Activated T-cell treated with anti-CD3 and anti-CD28 coated beads, Interleukin-2, amount 50 U/mL, for 1 hour (primary cell): ENCODE measurements around the gene PON3.
A peak's percentile ranks its signal among the peaks of the same experiment; 100 is the strongest.

Source experiments
- DNase-seq: peaks from one replicate; pipeline ENCODE4 v3.0.0-alpha.2; 2020

The PON3 gene

GRCh38 chr7:95338832-95339231 is 57.3 kb downstream of the PON3 start:
- no peak for DNase-seq

- DNase-seq = no peak
Observed at GRCh38 chr7:95335093-95335492, 61.1 kb downstream of the PON3 start.

DNA sequence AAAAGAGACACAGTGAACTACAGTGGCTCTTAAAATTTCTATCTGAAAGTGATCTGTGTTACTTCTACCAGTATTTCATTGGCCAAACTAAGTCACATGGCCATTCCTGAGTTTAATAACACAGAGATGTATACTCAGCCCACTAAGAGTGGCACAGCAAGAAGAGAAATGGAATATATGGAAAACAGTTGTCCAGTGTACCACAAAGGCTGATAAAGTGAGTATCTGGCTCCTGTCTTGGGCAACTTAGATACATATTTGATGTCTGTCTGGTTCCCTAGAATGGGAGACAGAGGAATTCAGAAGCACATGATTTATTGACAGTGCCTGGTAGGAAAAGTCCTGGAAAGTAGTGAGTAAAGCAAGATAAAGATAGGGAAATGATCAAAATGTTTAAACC is 61.7 kb downstream of the PON3 start:
- DNase-seq = no peak

DNA sequence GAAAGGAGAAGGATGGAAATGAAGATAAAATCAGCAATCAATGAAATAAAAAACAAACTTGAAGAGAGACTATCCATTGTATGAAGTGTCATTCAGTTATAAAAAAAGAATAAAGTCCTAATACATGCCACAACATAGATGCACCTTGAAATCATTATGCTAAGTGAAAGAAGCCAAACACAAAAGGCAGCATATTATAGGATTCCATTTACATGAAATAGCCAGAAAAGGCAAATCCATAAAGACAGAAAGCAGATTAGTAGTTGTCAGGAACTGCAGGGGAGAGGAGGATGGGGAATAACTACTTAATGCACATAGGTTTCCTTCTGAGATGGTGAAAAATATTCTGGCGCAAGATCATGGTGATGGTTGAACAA is 65.2 kb downstream of the PON3 start:
- no peak for DNase-seq

- no peak for DNase-seq
Observed at GRCh38 chr7:95330204-95330960, 65.8 kb downstream of the PON3 start.

DNA sequence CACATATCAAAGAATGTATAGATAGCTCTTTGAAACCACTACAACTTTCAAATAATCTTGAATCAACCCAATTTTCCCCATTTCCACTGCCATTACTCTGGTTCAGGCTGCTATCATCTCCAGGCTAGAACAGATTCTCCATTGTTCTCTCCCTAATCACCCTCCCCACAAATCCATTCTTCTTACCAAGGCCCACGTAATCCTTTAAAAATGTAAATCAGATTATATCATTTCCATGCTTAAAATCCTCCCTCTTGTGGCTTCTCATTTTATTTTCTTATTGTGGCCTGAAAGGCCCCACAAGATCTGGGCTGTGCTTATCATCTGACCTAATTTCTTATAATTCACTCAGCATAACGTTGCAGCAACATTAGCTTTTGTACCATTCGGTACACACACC is 68.8 kb downstream of the PON3 start:
- no peak for DNase-seq

DNA sequence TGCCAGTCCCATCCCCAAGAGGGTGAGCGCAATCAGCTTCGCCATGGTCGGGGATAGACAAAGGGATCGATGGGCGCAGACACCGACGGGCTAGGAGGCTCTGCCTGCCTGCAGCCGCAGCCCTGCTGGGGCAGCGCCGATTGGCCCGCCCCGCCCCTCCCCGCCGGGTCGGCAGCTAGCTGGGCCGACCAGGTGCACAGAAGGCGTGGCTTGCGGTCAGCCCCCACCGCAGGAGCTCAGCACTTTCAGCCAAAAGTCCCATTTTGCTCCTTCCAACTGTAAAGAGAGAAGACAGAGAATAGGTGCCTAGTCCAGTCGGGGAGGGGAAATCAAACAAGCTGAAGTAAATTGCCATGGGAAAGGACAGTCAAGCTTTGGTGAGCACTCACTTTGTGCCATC is 71.7 kb downstream of the PON3 start, which contains the start of gene PON1:
PON1 (minus strand) TSS at position 102 of the 400 bp plus-strand sequence; CDS start at position 45, 57 bp downstream.
- DNase-seq = peak; percentile 17

DNA sequence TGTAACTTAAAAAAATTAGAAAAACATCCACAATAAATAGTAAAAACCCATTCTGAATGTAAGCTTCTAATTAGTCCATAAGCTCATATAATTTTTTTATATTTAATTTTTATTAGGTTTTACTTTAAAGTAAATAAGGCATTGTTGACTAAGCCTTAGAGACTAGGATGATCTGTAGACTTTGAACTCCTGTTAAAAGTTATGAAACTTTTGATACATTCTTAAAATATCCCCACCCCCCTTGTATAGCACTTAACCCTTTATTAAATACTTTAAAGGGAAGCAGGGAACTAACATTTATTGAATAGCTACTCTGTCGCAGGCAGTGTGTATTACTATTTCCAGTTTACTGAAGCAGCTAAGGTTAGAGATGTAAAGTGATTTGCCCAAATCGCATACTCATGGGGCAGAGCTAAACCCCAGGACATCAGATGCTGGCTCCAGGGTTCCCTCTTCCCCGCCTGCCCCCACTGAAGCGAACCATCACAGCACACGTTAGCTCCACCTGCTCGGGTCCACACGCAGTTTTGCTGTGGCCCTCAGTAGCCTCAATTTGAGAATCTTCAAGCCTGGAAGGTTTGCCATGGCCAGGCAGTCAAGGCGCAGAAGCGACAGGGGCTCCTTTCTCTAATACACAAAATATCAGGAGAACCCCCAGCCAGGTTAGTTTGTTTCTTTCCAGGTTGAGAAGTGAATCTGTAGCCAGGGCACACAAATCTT is 72.6 kb downstream of the PON3 start:
- DNase-seq = no peak

DNA sequence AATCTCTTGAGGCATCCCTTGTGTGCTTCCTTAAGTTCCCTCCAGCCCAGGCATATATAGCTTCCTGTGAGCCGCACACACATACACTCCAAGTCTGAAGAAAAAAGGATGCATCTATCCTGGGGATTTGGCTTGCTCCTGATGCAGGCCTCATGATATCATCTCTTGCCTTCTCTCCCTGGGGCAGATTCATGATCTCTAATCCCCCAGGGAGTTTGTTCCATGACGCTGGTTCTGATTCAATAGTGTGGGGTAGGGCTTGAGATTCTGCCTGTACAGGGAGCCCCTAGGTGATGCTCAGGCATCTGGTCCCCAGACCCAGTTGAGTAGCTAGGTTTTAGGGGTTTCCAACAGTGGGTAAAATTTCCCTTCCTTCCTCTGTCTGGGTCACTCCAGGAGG is 73.3 kb downstream of the PON3 start:
- DNase-seq = no peak

DNA sequence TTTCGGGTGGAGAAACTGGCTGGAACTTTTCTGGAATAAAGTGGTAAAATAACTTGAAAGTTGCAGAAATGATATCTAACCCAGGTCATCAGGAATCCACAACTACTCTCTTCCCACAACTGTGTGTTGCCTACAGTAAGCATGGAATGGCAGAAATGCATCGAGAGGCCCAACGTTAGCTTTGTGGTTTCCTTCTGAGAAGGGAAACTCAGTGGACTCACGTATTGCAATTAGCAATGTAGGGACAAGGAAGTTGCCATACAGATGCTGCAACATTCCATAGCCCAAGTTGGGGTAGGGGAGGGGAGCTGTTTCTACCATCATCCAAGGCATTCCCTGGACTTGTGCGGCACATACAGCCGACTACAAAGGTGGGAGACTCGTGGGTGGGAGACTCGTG is 73.8 kb downstream of the PON3 start:
- DNase-seq = no peak

- no peak for DNase-seq
Observed at GRCh38 chr7:95321720-95322119, 74.5 kb downstream of the PON3 start.

DNA sequence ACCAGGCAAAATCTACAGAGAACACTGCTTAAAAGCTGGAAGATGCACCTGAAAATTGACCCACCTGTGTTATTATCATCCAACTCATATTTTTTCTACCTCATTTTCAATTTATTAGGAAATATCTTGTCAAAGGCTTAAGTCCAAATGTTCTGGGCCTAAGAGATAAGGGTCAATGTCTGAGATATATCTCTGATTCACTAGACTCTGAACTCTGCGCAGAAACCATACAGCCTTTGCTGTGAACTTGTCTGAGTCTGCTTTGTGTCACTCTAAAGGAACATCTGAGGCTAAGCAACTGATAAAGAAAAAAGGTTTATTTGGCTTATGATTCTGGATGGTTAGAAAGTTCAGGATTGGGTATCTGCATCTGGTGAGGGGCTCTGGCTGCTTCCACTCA is 75.5 kb downstream of the PON3 start:
- DNase-seq = no peak

DNA sequence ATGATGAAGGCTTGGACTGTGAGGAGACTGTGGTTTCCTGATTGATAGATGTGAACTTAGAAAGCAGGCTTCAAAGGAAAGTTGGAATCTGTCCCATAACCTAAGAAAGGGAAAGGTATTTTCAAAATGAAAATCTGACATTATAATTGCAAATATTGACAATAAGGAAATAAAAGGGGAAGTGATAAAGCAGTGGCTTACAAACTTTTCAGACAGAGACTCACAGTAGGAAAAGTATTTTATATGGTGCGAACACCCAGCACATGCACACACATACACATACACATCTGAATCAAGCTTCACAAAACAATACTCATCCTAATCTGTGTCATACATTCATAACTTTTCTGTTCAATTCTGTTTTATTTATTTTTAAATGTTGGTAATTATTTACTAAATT is 76.6 kb downstream of the PON3 start:
- DNase-seq = no peak

- no peak for DNase-seq
Observed at GRCh38 chr7:95318501-95319100, 77.6 kb downstream of the PON3 start.

- no peak for DNase-seq
Observed at GRCh38 chr7:95317966-95318365, 78.2 kb downstream of the PON3 start.

DNA sequence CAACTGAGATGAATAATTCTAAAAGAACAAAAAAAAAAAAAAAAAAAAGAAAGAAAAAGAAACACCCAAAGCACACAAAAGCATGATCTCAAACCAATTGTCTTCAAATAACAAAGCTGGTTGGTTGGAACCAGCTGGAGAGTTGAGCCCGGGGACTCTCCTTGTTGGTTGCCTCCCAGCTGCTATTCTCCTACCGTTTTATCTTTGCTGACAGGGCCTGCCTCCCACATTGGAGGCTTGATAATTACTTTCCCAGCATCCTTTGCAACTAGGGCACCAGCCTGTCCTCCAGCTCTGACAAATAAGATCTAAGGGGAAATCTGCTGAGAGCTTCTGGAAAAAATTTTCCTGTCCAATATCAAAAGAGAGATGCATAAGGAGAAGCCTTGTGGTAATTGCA is 78.6 kb downstream of the PON3 start:
- no peak for DNase-seq

DNA sequence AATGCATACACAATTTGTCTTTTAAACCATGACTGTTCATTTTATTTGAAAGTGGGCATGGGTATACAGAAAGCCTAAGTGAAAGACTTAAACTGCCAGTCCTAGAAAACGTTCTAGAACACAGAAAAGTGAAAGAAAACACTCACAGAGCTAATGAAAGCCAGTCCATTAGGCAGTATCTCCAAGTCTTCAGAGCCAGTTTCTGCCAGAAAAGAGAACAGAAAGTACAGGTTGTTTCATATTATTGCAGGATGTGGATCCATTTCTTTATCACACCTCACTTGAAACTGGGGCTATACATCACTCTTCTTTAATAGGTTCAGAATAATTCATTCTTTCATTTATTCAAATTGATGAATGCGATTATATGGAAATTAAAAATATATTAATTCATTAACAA is 79.6 kb downstream of the PON3 start:
- no peak for DNase-seq

DNA sequence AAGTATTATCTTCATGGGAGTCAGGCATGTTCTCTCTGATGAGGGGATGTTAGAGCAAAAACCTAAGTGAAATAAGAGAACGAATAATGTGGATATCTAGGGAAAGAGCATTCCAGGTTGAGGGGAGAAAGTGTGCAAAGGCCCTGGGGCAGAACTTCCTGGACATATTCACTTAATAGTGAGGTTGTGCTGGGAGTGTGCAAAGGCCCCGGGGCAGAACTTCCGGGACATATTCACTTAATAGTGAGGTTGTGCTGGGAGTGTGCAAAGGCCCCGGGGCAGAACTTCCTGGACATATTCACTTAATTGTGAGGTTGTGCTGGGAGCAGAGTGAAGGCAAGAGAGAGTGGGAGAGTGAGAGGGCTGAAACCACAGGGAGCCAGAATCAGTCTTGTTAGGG is 83.6 kb downstream of the PON3 start:
- DNase-seq = no peak

DNA sequence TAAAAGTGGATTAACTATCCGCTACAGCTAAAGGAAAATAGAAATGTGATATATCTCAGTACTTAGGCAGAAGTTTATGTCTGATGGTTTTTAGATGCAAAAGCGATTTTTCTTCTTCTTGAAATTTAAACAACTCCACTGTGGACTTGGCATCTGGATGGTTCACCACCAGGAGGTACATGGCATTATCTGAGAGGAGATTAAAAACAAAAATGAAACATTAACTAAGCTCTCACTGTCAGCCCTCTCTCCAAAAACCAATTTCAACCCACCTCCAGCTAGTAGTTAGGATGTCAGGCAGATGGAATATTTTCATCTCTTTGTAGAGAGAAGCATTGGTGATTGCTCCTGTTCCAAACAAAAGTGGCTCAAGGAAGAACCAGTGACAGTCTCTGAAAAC is 84.8 kb downstream of the PON3 start:
- DNase-seq = no peak

GRCh38 chr7:95309951-95310350 is 86.2 kb downstream of the PON3 start:
- DNase-seq = no peak
